ENCODE results near the gene CHST6.

CHST6 gene

DNA sequence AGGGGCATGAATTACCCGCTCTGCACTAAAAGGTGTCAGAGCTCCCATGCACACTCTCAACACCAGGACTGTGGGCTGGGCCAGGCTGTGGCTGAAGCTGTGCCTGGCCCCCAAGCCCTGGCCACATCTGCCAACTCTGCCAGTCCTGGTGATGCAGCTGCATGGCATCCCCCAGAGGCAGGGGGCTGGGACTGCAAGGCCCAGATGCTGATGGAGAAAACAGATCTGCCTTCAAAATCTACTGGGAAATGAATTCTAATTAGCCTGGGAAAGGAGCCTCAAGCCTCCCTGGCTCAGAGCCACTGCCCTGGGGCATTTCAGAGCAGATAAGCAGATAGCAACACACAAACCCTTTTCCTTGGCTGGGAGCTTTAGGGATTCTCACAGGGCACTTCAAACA lies 3.4 kb downstream of the CHST6 start:
- Mint-ChIP-seq H3K27ac (no peak overlapping the region), H3K27me3 (peaks cover 44% of the 10 kb centered on the region)
- DNase-seq = no peak

DNA sequence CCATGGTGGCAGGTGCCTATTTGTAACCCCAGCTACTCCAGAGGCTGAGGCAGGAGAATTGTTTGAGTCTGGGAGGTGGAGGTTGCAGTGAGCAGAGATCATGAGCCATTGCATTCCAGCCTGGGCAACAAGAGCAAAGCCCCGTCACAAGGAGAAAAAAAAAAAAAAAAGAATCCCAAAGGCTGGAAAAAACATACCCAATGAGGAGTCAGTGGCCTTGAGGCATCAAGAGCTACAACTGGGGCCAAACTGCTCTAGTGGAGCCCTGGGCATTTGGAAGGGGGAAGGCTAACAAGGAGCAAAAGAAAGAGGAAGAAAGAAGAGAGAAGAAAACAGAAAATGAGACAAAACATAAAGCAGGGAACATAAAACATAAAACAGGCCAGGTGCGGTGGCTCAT lies 6.9 kb downstream of the CHST6 start:
- no peak overlapping the region for H3K4me3 Mint-ChIP-seq
- H3K36me3 Mint-ChIP-seq (ENCODE audit: low read depth) = no peaks in the 10 kb centered on the region
- no peaks in the 10 kb centered on the region for H3K4me1 Mint-ChIP-seq (ENCODE audit: low read depth)
- DNase-seq = no peak
- peaks cover 26% of the 10 kb centered on the region for H3K27me3 Mint-ChIP-seq
- no peak overlapping the region for H3K27ac Mint-ChIP-seq
- H3K9me3 Mint-ChIP-seq = no peaks in the 10 kb centered on the region

More for the DNA sequence above, 3.4 kb downstream of the CHST6 start:
- H3K9me3 Mint-ChIP-seq = no peaks in the 10 kb centered on the region
- peaks cover 7% of the 10 kb centered on the region for H3K4me1 Mint-ChIP-seq (ENCODE audit: low read depth)
- H3K36me3 Mint-ChIP-seq (ENCODE audit: low read depth) = no peaks in the 10 kb centered on the region
- no peak overlapping the region for H3K4me3 Mint-ChIP-seq

DNA sequence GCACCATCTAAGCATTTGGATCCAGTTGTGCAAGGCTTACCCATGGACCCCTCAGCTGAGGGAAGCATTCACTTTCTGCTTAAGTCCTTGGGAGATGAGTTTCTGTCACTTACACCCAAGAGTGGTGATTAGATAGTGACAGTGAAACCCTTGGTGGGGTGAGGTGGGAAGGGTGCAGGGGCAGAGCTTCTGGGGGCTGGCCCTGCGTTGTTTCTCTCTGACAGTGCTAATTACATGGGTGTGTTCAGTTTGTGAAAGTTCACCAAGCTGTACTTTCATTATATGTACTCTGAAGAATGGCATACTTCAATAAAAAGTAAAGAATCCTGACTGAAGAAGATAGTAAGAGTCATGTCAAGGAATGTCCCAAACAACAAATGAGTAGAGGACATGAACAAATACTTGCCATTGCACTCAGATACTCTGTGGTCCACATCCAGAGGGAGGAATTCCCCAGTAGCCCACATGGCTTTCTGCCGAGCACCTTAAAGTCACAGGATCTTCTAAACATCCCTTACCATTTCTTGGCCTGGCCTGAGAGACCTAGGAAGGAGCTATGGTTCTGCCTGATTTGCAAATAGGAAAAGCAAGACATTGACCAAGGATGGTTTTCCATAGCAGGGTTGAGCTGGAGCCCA lies 8.4 kb downstream of the CHST6 start:
- H3K9me3 Mint-ChIP-seq = no peaks in the 10 kb centered on the region
- DNase-seq = no peak
- H3K4me1 Mint-ChIP-seq (ENCODE audit: low read depth) = no peaks in the 10 kb centered on the region
- H3K4me3 Mint-ChIP-seq = no peak overlapping the region
- H3K27ac Mint-ChIP-seq = no peak overlapping the region
- H3K27me3 Mint-ChIP-seq = peaks cover 24% of the 10 kb centered on the region
- no peaks in the 10 kb centered on the region for H3K36me3 Mint-ChIP-seq (ENCODE audit: low read depth)

DNA sequence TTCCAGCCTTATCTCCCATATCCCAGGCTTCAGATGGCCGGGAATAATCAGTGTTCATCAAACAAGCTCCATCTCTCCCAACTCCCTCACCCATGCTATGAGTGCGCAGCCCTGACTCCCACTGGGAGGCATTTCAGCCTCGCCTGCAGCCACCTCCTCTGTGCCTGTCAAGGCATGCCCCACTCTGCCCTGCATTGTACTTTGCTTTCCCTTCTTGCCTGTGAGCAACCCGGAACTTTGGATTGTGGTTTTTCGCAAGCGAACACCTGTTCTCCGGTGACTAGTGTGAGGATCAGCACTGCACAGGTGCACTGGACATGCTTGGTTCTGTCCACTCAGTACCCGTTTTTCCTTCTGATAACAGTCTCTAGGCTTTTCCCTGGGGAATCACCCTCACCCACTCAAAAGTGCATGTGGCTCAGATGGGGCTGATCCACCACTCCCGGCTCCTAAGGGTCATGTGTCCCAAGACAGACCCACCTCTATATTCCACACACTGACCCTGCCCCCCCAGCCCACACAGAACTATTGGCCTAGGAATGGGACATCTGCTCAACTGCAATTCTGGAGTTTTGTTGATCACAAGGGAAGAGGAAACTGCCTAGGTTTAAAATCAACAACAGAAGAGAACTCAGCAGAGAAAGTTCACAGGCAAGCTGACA lies 9.1 kb downstream of the CHST6 start:
- Mint-ChIP-seq H3K27ac (no peak overlapping the region), H3K27me3 (peaks cover 24% of the 10 kb centered on the region), H3K9me3 (no peaks in the 10 kb centered on the region), H3K36me3 (ENCODE audit: low read depth) (no peaks in the 10 kb centered on the region), H3K4me1 (ENCODE audit: low read depth) (no peaks in the 10 kb centered on the region), H3K4me3 (no peak overlapping the region)
- DNase-seq = no peak

DNA sequence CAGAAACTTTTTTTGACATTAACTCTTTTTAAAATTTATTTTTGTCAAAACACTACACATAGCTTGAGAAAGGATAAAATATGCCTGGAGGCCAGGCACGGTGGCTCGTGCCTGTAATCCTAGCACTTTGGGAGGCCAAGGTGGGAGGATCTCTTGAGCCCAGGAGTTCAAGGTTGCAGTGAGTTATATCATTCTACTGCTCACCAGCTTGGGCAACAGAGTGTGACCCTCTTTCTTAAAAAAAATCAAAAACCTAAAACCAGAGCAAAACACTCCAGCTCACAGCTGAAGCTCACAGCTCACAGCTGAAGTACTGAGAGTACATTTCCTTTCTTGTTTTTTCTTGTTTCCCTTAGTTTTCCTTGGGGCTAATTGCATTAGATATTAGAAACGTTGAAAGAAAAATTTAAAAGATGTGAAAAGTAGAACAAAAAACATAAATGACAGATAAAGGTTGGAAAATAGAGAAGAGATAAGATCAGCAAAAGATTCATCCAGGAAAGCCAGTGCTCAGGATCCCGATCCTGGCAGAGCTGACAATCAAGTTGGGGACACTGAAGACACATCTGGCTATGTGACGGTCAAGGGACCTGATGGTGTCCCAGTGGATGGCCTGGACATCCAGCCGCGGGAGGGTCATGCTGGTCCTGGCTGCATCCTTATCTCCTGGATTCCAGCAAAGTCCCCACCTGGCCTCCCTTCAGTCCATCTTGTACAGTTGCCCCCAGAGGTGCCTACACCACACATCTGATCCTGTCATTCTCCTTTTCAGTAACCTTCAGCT lies 9.8 kb downstream of the CHST6 start:
- H3K36me3 Mint-ChIP-seq (ENCODE audit: low read depth) = no peaks in the 10 kb centered on the region
- peaks cover 24% of the 10 kb centered on the region for H3K27me3 Mint-ChIP-seq
- DNase-seq = no peak
- H3K9me3 Mint-ChIP-seq = no peaks in the 10 kb centered on the region
- H3K4me1 Mint-ChIP-seq (ENCODE audit: low read depth) = no peaks in the 10 kb centered on the region
- H3K27ac Mint-ChIP-seq = no peak overlapping the region
- no peak overlapping the region for H3K4me3 Mint-ChIP-seq

DNA sequence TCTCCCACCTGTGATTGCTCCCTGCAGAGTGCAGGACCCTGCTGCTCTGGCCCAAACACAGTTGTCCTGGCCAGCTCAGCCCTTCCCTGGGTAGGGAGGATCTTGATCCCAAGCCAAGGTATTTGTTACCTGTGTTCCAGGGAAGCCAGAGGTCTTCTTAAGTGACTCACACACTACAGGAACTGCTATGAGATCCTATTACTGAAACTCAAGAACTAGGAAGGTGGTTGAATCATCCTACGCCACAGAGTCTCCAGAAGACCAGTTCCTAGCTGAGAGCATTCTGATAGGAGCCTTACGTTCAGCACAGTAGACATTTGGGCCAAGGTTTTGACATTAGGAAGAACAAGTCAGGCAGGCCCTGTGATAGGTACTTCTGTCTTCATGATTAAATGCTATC lies 12.0 kb downstream of the CHST6 start:
- Mint-ChIP-seq H3K4me3 (no peak overlapping the region), H3K27ac (no peak overlapping the region), H3K9me3 (no peaks in the 10 kb centered on the region), H3K36me3 (ENCODE audit: low read depth) (no peaks in the 10 kb centered on the region), H3K27me3 (peaks cover 18% of the 10 kb centered on the region), H3K4me1 (ENCODE audit: low read depth) (no peaks in the 10 kb centered on the region)
- no peak for DNase-seq

DNA sequence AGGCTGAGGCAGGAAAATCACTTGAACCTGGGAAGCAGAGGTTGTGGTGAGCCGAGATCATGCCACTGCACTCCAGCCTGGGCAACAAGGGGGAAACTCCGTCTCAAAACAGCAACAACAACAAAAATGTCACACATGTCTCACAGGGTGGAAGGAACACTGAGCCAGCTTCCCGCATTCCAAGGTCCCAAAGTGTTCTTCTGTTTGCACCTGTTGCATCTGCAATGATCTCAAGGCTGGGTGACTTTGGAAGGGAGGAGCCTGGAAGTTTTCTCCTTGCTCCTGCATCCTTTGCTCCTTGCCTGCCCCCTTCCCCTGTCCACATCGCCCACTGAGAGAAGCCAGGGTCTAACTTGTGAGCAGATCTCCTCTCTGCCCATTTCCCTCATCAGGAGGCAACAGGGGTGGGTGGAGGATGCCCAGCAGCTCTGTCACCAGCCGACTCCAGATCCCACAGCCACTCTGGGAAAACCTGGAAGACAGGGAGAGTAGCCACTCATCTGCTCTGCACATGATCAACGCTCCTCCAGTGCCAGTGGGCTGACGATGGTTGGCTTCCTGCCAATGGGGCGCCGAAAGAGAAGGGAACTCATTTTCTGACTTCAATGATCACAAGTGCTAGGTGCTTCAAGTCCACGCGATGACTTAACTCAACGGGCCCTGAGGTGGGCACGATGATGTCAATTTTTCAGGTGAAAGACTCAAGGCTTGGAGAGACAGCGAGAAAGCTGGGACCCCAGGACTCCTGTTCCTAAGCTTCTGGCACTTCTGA lies 12.6 kb downstream of the CHST6 start:
- H3K27ac Mint-ChIP-seq = no peak overlapping the region
- no peaks in the 10 kb centered on the region for H3K36me3 Mint-ChIP-seq (ENCODE audit: low read depth)
- H3K4me3 Mint-ChIP-seq = no peak overlapping the region
- peaks cover 15% of the 10 kb centered on the region for H3K27me3 Mint-ChIP-seq
- no peaks in the 10 kb centered on the region for H3K9me3 Mint-ChIP-seq
- DNase-seq = no peak
- no peaks in the 10 kb centered on the region for H3K4me1 Mint-ChIP-seq (ENCODE audit: low read depth)

DNA sequence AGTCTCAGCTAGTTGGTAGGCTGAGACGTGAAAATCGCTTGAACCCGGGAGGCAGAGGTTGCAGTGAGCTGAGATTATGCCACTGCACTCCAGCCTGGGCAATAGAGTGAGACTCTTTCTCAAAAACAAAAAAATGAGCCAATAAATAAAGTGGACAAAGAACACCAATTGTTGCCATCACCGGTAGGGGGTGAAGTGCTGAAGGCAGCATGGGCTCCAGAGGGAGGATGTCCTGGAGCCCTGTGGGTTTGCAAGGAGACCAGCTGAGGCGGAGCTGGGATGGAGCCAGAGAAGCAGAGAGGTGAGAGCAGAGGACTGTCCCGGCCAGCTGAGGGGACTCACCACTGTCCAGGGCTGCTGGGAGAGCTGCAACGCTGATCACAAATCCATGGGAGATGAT lies 13.8 kb downstream of the CHST6 start:
- Mint-ChIP-seq H3K36me3 (ENCODE audit: low read depth) (no peaks in the 10 kb centered on the region), H3K27me3 (peaks cover 15% of the 10 kb centered on the region), H3K4me3 (no peak overlapping the region), H3K27ac (no peak overlapping the region), H3K4me1 (ENCODE audit: low read depth) (no peaks in the 10 kb centered on the region), H3K9me3 (no peaks in the 10 kb centered on the region)
- DNase-seq = no peak

DNA sequence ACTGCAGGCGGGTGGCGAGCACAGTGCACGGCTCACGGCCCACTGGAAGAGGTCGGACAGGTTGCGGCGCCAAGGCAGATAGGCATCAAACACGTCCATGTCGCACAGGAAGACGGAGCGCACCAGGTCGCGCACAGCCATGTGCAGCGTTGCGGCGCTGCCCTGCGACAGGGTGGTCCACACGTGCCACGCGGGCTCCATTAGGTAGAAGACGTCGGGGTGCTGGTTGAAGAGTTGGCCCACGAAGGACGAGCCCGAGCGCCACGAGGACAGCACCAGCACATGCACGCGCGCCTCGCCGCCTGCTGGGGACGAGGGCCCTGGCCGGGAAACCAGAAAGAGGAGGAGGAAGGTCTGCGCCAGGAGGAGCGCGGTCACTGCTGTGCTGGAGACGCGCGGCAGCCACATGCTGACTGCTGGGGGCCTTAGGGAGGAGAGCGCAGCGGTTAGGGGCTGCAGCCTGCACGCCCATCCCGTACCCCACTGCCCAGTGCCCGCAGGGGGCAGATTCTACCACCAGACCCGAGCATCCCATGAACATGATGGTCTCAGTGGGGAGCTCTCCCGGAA lies 15.7 kb downstream of the CHST6 start:
- no peaks in the 10 kb centered on the region for H3K4me1 Mint-ChIP-seq (ENCODE audit: low read depth)
- H3K27me3 Mint-ChIP-seq = peaks cover 10% of the 10 kb centered on the region
- no peaks in the 10 kb centered on the region for H3K36me3 Mint-ChIP-seq (ENCODE audit: low read depth)
- H3K4me3 Mint-ChIP-seq = no peak overlapping the region
- no peak for DNase-seq
- H3K9me3 Mint-ChIP-seq = no peaks in the 10 kb centered on the region
- H3K27ac Mint-ChIP-seq = no peak overlapping the region

DNA sequence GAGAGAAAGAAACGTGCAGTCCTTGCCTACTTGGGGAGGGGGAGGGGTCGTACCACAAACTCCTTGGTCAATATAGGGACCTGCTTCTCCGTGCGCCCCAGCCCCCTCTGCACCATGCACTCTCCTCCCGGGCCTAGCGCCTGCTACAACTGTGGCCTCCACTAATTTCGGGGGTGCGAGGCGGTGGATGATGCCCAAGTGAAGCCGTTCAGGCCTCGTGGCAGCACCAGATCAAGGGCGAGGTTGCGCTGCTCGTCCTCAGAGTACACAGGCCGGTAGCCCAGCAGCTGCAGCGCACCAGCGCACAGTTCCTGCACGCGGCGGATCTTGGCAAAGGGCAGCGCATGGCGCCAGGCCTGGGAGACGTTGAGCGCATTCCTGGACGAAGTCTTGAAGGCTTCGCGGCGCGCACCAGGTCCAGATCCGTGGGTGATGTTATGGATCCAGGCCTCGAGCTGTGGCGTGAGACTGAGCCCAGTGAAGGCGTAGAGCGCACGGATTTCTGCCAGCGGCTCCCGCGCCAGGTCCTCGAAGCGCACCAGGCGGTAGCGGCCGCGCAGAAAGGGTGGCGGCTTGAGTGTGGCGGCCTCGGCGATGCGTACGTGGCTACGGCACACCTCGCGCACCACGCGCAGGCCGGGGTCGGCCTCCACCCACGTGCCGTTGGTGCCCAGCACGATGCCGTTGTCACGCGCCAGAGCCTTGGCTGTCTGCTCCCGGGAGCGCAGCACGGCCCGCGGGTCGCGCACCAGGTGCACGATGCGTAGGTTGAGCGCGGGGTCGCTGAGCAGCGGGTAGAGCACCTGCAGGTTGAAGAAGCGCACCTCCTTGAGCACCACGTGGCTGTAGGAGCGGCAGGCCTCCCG lies 16.5 kb downstream of the CHST6 start:
- DNase-seq = no peak
- Mint-ChIP-seq H3K27me3 (peaks cover 10% of the 10 kb centered on the region), H3K4me1 (ENCODE audit: low read depth) (no peaks in the 10 kb centered on the region), H3K9me3 (no peaks in the 10 kb centered on the region), H3K4me3 (no peak overlapping the region), H3K27ac (no peak overlapping the region), H3K36me3 (ENCODE audit: low read depth) (no peaks in the 10 kb centered on the region)

DNA sequence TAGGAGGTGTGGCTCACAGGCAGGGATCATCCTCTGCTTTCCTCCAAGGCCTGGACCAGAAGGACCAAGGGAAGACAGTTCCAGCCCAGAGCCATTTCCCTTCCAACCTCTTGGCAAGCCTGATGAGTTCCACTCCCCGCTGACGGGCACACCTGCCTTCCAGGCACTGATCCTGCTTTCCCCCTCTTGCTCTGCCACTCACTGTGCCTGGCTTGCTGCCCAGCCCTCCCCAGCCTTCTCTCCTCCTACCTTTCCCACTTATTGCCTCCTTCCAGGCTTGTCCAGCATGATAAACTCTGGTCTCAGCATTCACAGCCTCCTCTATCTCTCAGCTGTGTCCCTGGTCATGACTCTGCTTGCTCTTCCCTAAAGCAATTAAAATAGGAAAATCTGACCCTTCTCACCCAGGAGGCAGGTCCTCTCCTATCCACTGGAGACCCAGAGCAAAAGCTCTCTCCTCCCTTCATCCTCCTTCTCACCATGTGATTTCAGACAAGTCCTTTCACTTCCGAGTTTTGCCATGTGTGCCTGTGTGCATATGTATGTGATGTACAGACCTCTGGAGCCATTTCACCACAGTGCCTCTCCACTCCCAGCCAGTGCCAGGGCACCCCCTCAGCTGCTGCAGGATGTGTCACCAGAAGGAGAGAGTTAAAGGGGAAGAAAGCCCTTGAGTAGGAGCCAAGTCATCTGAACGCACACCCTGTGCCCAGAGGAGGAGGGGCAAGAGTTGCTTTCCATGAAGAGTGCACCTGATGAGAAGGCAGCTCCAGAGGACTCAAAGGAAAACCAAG lies 17.4 kb downstream of the CHST6 start:
- DNase-seq = no peak
- no peaks in the 10 kb centered on the region for H3K9me3 Mint-ChIP-seq
- no peak overlapping the region for H3K4me3 Mint-ChIP-seq
- H3K36me3 Mint-ChIP-seq (ENCODE audit: low read depth) = no peaks in the 10 kb centered on the region
- peaks cover 9% of the 10 kb centered on the region for H3K27me3 Mint-ChIP-seq
- no peaks in the 10 kb centered on the region for H3K4me1 Mint-ChIP-seq (ENCODE audit: low read depth)
- no peak overlapping the region for H3K27ac Mint-ChIP-seq

DNA sequence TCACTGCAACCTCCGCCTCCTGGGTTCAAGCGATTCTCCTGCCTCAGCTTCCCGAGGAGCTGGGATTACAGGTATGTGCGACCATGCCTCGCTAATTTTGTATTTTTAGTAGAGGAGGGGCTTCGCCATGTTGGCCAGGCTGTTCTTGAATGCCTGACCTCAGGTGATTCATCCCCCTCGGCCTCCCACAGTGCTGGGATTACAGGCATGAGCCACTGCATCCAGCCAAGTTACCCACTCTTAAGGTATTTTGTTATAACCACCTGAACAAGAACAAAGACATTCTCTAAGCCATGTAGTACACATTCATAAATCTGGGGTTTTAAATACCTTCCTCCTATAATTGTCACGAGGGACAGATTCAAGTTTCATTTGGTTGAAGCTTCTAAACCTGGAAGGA lies 18.4 kb downstream of the CHST6 start:
- DNase-seq = no peak
- Mint-ChIP-seq H3K9me3 (no peaks in the 10 kb centered on the region), H3K36me3 (ENCODE audit: low read depth) (no peaks in the 10 kb centered on the region), H3K4me1 (ENCODE audit: low read depth) (peaks cover under 1% of the 10 kb centered on the region), H3K27ac (no peak overlapping the region), H3K4me3 (no peak overlapping the region), H3K27me3 (peaks cover 5% of the 10 kb centered on the region)

DNA sequence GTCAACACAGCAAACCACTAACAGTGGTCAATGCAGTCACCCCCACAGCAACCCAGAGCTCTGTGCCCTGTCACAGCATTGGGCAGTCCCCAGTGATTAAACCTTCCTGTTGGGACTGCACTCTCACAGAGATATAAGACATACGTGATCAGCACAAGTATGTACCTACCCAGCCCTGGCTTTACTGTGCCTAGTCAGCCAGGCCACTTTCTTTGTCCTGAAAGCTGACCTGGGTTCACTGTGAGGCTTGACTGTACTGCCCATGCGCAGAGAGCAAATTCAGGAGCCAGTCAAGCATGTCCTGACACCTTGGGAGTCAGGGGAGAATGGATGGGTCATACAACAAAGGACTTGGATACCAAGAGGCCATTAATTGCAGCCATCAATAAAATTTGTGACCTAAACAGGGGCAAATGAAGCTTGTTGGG lies 19.8 kb downstream of the CHST6 start:
- no peaks in the 10 kb centered on the region for H3K9me3 Mint-ChIP-seq
- peaks cover 1% of the 10 kb centered on the region for H3K4me1 Mint-ChIP-seq (ENCODE audit: low read depth)
- H3K36me3 Mint-ChIP-seq (ENCODE audit: low read depth) = no peaks in the 10 kb centered on the region
- no peak overlapping the region for H3K27ac Mint-ChIP-seq
- H3K27me3 Mint-ChIP-seq = peaks cover 5% of the 10 kb centered on the region
- no peak overlapping the region for H3K4me3 Mint-ChIP-seq
- no peak for DNase-seq
